GM12874 (cell line): ENCODE data around the gene NPC1.
A peak's percentile ranks its signal among the peaks of the same experiment; 100 is the strongest.

Source experiments
- TF ChIP-seq, protein P1 (sequence below): IDR thresholded peaks from 2 replicates; pipeline ENCODE4 v1.5.1; 2011; ENCODE audit warnings: low read depth, mild to moderate bottlenecking, control low read depth, low read length, moderate library complexity; ENCODE audit not compliant: insufficient read depth

Gene NPC1

DNA sequence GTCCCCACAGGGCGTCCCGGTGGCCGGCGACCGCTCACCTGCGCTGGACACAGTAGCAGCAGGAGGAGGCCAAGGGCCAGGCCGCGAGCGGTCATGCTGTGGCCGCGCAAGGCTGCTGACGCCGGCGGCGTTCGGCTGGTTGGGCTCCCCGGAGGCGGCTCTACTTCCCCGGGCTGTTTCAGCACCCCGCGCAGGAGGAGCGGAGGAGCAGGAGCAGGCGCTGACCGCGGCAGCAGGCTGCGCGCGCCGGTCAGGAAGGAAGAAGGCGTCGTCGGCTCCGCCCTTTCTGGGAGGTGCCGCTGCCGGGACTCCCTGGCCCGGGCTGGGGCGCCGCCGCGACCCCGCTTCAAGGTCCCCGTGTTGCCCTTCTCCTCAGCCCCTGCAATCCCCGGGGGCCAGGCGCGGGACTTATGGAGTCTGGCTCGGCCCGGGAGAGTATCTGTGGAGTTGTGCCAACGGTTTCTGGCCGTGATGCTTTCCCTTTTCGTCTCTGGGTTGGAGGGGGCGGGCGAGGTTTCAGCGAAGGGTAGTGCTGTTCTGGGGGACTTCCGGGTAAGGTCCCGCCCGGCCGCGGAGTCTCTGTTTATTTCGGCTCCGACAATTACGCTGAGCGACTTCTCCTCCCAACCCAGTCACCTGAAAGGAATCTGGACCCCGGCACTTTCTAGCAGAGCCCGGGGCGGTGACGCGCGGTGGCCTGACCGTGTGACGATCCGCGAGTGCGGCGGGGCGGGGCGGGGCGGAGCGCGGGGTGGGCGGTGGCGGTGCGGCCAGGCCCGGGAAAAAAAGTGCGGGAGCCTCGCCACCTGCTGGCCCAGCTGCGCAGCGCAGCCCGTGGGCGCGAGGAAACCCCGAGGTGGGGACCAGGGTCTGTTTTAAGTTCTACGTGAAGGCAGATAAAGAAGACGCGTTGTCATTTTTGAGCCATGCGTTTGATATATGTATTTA, at the start of gene NPC1:
TSS of gene NPC1 (minus strand) at position 258 of the 948 bp plus-strand sequence. CDS start at position 95, 163 bp downstream.
- TF ChIP-seq, protein P1, sequence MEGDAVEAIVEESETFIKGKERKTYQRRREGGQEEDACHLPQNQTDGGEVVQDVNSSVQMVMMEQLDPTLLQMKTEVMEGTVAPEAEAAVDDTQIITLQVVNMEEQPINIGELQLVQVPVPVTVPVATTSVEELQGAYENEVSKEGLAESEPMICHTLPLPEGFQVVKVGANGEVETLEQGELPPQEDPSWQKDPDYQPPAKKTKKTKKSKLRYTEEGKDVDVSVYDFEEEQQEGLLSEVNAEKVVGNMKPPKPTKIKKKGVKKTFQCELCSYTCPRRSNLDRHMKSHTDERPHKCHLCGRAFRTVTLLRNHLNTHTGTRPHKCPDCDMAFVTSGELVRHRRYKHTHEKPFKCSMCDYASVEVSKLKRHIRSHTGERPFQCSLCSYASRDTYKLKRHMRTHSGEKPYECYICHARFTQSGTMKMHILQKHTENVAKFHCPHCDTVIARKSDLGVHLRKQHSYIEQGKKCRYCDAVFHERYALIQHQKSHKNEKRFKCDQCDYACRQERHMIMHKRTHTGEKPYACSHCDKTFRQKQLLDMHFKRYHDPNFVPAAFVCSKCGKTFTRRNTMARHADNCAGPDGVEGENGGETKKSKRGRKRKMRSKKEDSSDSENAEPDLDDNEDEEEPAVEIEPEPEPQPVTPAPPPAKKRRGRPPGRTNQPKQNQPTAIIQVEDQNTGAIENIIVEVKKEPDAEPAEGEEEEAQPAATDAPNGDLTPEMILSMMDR: peak; percentile 87

DNA sequence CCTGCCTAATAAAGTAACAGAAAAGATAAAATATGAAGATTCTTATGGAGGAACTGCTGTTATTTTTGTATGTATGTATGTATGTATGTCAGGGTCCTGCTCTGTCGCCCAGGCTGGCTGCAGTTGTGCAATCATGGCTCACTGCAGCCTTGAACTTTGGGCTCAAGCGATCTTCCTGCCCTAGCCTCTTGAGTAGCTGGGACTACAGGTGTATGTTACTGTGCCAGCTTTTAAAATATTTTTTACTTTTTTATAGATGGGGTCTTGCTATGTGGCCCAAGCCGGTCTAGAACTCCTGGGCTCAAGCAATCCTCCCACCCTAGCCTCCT, 49.7 kb upstream of the NPC1 start:
- TF ChIP-seq, protein P1: no peak

DNA sequence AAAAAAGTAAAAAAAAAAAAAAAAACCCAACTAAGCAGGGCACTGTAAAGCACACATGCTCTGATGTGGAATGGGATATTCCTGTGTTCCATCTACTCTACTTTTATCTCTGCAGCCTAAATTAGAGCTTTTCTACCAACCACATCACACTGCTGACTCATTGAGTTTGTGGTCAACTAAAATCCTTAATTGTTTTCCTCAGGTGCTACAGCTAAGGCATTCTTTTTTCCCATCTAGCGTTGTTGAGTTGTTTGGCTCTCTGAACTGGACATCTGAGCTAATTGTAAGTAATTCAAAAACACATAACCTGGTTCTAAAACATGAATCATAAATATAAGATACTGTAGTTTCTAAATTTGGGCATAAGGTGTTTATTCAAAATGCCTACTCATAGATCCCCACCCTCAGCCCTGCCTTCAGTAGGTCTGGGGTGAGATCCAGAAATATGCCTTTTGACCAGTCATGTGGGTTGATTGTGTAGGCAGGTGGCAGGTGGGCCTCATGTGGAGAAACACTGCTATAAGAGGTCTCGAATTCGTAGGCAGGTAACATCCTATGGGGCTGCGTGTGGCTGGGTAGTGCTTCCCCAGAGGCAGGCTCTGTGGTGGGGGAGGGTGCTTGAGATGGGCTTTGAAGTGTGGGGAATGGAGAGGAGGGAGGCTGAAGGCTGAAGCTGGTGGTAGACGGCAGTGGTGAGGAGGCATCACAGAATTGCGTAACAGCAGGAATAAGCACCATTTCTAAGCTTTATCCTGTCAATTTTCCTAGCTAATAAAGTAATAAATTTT, 49.2 kb upstream of the NPC1 start:
- TF ChIP-seq, protein P1: no peak

DNA sequence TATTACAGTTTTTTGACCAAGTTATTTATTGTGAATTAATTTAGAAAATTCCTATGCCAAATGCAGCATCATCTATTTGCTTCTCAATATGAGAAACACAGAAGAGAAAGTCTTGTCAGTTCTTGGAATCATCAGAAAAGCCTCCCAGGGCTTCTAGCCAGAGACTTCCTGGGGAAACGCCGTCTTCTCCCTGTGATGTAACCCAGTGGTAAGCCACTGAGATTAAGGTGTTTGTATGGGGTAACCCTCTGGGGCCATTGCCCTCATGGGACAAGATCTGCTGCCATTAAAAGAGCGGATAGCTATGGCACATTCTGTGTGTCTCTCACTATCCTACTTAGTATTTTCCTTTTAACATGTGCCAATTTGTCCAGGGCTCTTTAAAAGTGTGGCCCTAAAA, 48.4 kb upstream of the NPC1 start:
- TF ChIP-seq, protein P1: no peak

DNA sequence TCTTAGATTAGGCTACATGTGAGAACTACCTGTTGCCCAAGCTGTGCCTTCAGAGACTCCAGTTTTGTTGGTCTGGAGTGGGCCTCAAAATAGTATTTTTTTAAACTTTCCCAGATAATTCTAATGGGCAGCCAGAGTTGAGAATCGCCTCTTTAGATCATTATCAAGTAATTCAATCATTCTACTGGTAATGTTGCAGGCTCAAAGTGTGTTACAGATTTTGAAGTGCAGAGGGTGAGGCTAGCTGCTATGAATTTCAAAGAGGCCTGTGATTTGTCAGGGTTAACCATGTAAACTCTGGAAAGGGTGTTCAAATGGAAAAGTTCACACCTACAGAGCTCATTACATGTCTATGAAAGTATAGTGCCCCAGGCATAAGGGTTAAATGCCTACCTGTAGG, 46.3 kb upstream of the NPC1 start:
- TF ChIP-seq, protein P1: no peak

DNA sequence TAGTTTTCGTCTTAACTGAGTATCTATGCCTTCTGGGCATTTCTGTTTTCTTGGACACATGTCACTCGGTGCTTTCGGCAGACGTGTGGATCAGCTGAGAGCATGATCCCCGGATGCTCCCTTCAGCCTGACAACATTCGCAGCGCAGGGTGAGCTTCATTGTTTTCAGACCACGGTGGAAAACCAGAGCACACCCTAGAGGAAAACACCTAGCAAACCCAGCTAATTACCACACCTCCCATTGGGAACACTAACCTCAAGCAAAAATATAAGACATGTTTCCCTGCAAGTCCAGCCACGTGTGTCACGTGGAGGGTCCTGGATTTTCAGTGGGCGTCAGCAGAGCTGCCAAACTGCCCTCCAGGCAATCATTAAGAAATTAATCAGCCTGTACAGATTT, 45.4 kb upstream of the NPC1 start:
- TF ChIP-seq, protein P1: no peak

DNA sequence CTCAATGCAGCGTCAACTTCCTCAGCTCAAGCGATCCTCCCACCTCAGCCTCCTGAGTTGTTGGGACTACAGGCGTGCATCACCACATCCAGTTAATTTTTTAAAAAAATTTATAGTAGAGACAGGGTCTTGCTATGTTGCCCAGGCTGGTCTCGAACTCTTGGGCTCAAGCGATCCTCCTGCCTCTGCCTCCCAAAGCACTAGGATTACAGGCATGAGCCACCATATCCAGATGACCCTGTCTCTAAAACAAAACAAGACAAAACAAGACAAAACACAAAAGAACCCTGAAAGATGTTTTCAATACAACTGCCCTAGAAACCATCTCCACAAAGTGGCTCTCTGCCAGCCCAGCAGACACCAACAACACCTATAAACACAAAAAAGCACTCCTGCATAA, 45.0 kb upstream of the NPC1 start:
- TF ChIP-seq, protein P1: no peak
